NCI-H524 (cell line): ENCODE results near the gene C1orf159.
"Not testable (repeated sequence)": the region's sequence is repeated elsewhere in the genome, so short reads cannot be mapped to it uniquely, and the experiment has no call there.

Source experiments
- DNase-seq, 2 experiments: peaks; one replicate each; lab custom pipeline; 2025; lab: John Stamatoyannopoulos, UW

The C1orf159 gene

GRCh38 chr1:1067284-1067859 is 48.5 kb downstream of the C1orf159 start:
- DNase-seq, result no peak

GRCh38 chr1:1066403-1067283 is 49.2 kb downstream of the C1orf159 start:
- no peak for DNase-seq

- DNase-seq, result not testable (repeated sequence)
Measured at GRCh38 chr1:1065940-1066304, 50.0 kb downstream of the C1orf159 start.

GRCh38 chr1:1065265-1065939 is 50.5 kb downstream of the C1orf159 start:
- no peak for DNase-seq

GRCh38 chr1:1063945-1064831 is 51.7 kb downstream of the C1orf159 start:
- peak in 1 of 2 experiments; percentile 42 for DNase-seq

- DNase-seq, result no peak
Measured at GRCh38 chr1:1063261-1063944, 52.5 kb downstream of the C1orf159 start.

GRCh38 chr1:1062348-1063163 is 53.3 kb downstream of the C1orf159 start:
- DNase-seq, result no peak

GRCh38 chr1:1061682-1062345 is 54.1 kb downstream of the C1orf159 start:
- no peak for DNase-seq

GRCh38 chr1:1060281-1061000 is 55.4 kb downstream of the C1orf159 start:
- no peak for DNase-seq

GRCh38 chr1:1059494-1060280 is 56.2 kb downstream of the C1orf159 start:
- DNase-seq, result peak; percentile 42 to 73

- DNase-seq, result no peak
Measured at GRCh38 chr1:1058921-1059493, 56.9 kb downstream of the C1orf159 start.

- DNase-seq, result no peak
Measured at GRCh38 chr1:1058088-1058905, 57.6 kb downstream of the C1orf159 start.

GRCh38 chr1:1057769-1058087 is 58.2 kb downstream of the C1orf159 start:
- not testable (repeated sequence) for DNase-seq

GRCh38 chr1:1055841-1056736 is 59.8 kb downstream of the C1orf159 start:
- no peak for DNase-seq

GRCh38 chr1:1054971-1055370 is 60.9 kb downstream of the C1orf159 start:
- DNase-seq, result no peak

GRCh38 chr1:1054099-1054700 is 61.7 kb downstream of the C1orf159 start:
- no peak for DNase-seq
